Activated CD4-positive, alpha-beta T cell treated with anti-CD3 and anti-CD28 coated beads, Interleukin-2, amount 10 ng/mL, durations not matched to agents 7 days and 5 days (primary cell): ENCODE results near the gene C11orf91. TPM values are rescaled to one million over a fixed set of nuclear protein-coding genes. Genes with fewer than 3 reads are reported as not detected.
A peak's percentile ranks its signal among the peaks of the same experiment; 100 is the strongest.

Experiments used
- CTCF ChIA-PET: fragments of 350-600 bp; sonication (Branson Sonifier 250); formaldehyde crosslinking; loops from one replicate; lab custom pipeline; 2021; ENCODE audit warnings: antibody characterized with exemption; lab: Charles Lee
- POLR2A ChIA-PET: fragments of 350-600 bp; sonication (Branson Sonifier 250); formaldehyde crosslinking; loops from one replicate; lab custom pipeline; 2021; ENCODE audit warnings: antibody characterized with exemption; lab: Charles Lee
- DNase-seq: peaks from one replicate; pipeline ENCODE4 v3.0.0-alpha.2; 2020
- H3K27ac Mint-ChIP-seq: one replicate; pipeline ENCODE4 v1.8.0; 2021; ENCODE audit warnings: mild to moderate bottlenecking, moderate library complexity, mixed read lengths
- H3K27me3 Mint-ChIP-seq: one replicate; pipeline ENCODE4 v1.8.0; 2021; ENCODE audit warnings: mixed read lengths
- H3K36me3 Mint-ChIP-seq: one replicate; pipeline ENCODE4 v1.8.0; 2021; ENCODE audit warnings: low read depth, mixed read lengths
- H3K4me1 Mint-ChIP-seq: one replicate; pipeline ENCODE4 v1.8.0; 2021; ENCODE audit warnings: mixed read lengths
- H3K4me3 Mint-ChIP-seq: one replicate; pipeline ENCODE4 v1.8.0; 2021; ENCODE audit warnings: mild to moderate bottlenecking, moderate library complexity, mixed read lengths
- H3K9me3 Mint-ChIP-seq: one replicate; pipeline ENCODE4 v1.8.0; 2021; ENCODE audit warnings: mixed read lengths
- total RNA-seq, 2 experiments: library from RNA; stranded (reverse); gene quantifications; one replicate each; pipeline ENCODE4 v1.2.3, GENCODE V29; 2021

C11orf91 gene
- under 1 TPM; 0.25 to 0.27 TPM for total RNA-seq

GRCh38 chr11:33700502-33701271, at the start of gene C11orf91:
C11orf91 (minus strand) TSS chr11:33700826; CDS start chr11:33700740, 86 bp downstream.
- peak; percentile 90 for DNase-seq
- Mint-ChIP-seq H3K36me3 (no peaks in the 10 kb centered on the region), H3K9me3 (no peaks in the 10 kb centered on the region), H3K27ac (peak within 1 kb of the TSS; percentile 74), H3K27me3 (peaks cover 29% of the 10 kb centered on the region), H3K4me3 (peak within 1 kb of the TSS; percentile 89), H3K4me1 (peaks cover 25% of the 10 kb centered on the region)
- ChIA-PET POLR2A (interaction anchor here (0.6 kb wide), 1 partner anchor 74 kb away, joined by 3 read pairs; the partner anchor contains the start of gene FBXO3), CTCF (interaction anchor here (1.0 kb wide), 1 partner anchor 8 kb away, joined by 3 read pairs; no protein-coding TSS in a partner anchor)

DNA sequence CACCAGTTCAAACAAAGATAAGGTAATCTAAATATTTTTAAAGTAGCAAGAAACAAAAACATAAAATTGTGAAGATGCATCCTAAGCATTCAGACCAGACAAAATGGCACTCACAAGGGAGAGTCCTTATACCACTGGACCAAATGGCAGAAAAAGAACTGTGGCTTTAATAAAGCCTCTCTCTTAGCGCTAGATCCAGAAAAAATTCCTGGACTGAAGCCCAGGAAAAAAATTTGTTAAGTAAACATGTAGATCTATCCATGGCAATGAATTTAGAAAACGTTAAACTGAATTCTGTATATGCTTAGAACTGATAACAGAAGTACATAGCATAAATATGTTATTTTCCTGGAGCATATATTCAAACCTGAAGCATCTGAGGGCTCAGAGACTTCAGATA, 47.4 kb upstream of the C11orf91 start:
- Mint-ChIP-seq H3K36me3 (peaks cover 26% of the 10 kb centered on the region), H3K4me3 (no peak overlapping the region), H3K27me3 (no peaks in the 10 kb centered on the region), H3K4me1 (no peaks in the 10 kb centered on the region), H3K27ac (no peak overlapping the region), H3K9me3 (no peaks in the 10 kb centered on the region)
- DNase-seq, result no peak
- ChIA-PET POLR2A (no interaction called here), CTCF (no interaction called here)

DNA sequence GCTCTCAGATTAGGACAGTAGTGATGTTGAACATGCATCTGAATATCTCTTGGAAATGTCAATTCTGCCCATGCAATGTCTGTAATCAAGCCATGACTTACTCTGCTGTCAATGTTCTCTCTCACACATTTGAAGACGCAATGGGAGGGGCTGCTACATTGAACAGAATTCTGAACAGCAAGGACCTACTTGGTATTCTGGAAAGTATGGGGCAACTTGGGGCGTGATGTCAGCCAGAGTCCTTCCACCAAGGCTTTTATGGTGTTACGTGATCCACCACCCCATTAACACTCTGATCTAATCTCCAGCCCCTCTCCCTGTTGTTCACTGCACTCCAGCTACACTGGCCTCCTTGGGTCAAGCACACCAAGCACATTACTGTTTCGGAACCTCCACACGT, 42.7 kb upstream of the C11orf91 start:
- POLR2A ChIA-PET, result no interaction called here
- no peaks in the 10 kb centered on the region for H3K4me1 Mint-ChIP-seq
- no peak overlapping the region for H3K27ac Mint-ChIP-seq
- H3K4me3 Mint-ChIP-seq, result no peak overlapping the region
- no peaks in the 10 kb centered on the region for H3K9me3 Mint-ChIP-seq
- CTCF ChIA-PET, result interaction anchor here (1.0 to 1.6 kb wide), 6 partner anchors 9 to 36 kb away, joined by 3 to 7 read pairs (median 4); no protein-coding TSS in a partner anchor
- peaks cover 5% of the 10 kb centered on the region for H3K27me3 Mint-ChIP-seq
- peaks cover 21% of the 10 kb centered on the region for H3K36me3 Mint-ChIP-seq
- no peak for DNase-seq

- no peak for DNase-seq
- ChIA-PET CTCF (interaction anchor here (0.8 to 1.6 kb wide), 12 partner anchors 9 to 199 kb away, joined by 3 to 7 read pairs (median 4); no protein-coding TSS in a partner anchor), POLR2A (no interaction called here)
- H3K36me3 Mint-ChIP-seq, result peaks cover 17% of the 10 kb centered on the region
- no peak overlapping the region for H3K27ac Mint-ChIP-seq
- no peaks in the 10 kb centered on the region for H3K9me3 Mint-ChIP-seq
- H3K27me3 Mint-ChIP-seq, result peaks cover 8% of the 10 kb centered on the region
- H3K4me3 Mint-ChIP-seq, result no peak overlapping the region
- no peaks in the 10 kb centered on the region for H3K4me1 Mint-ChIP-seq
These were observed 41.7 kb upstream of the C11orf91 start for GRCh38 chr11:33742249-33742851.

DNA sequence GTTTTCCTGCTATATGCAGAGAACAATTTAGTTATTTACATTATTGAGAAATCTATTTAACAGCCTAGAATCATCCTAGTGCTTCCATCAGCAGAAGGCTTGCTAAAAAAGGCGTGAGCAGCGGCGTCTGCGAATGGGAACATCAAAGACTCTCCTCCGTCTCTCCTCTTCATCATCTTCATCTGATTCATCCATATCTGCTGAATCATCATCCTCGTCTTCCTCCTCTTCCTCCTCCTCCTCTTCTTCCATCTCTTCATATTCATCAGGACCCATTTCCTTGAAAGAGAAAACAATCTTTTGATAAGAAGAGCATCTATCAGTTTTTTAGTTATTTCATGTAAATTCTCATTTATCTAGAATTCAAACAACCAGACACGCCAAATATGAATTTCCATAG, 41.2 kb upstream of the C11orf91 start:
- Mint-ChIP-seq H3K27ac (no peak overlapping the region), H3K36me3 (peaks cover 14% of the 10 kb centered on the region), H3K4me1 (peaks cover 4% of the 10 kb centered on the region), H3K9me3 (no peaks in the 10 kb centered on the region), H3K4me3 (no peak overlapping the region), H3K27me3 (peaks cover 11% of the 10 kb centered on the region)
- ChIA-PET POLR2A (no interaction called here), CTCF (interaction anchor here (0.7 to 1.6 kb wide), 11 partner anchors 8 to 199 kb away, joined by 3 to 7 read pairs (median 4); no protein-coding TSS in a partner anchor)
- no peak for DNase-seq

GRCh38 chr11:33737362-33737821, 36.8 kb upstream of the C11orf91 start:
- ChIA-PET POLR2A (no interaction called here), CTCF (interaction anchor here (0.6 to 2.3 kb wide), 5 partner anchors 13 to 643 kb away, joined by 3 to 5 read pairs (median 3); partner anchors contain the start of gene FBXO3)
- Mint-ChIP-seq H3K27me3 (peaks cover 15% of the 10 kb centered on the region), H3K27ac (no peak overlapping the region), H3K9me3 (no peaks in the 10 kb centered on the region), H3K36me3 (peaks cover 18% of the 10 kb centered on the region), H3K4me1 (peaks cover 31% of the 10 kb centered on the region), H3K4me3 (peak overlapping the region; percentile 83)
- DNase-seq, result no peak

GRCh38 chr11:33736148-33736812, 35.7 kb upstream of the C11orf91 start, which contains the start of gene CD59:
CD59 (minus strand) TSS chr11:33736423; CDS start chr11:33722445, 13,978 bp downstream.
- peak; percentile 84 for DNase-seq
- H3K36me3 Mint-ChIP-seq, result peaks cover 20% of the 10 kb centered on the region
- ChIA-PET POLR2A (interaction anchor here (0.7 kb wide), 1 partner anchor 58 kb away, joined by 12 read pairs; no protein-coding TSS in a partner anchor), CTCF (interaction anchor here (1.1 to 2.3 kb wide), 4 partner anchors 14 to 38 kb away, joined by 3 to 5 read pairs (median 4); partner anchors contain the start of gene FBXO3)
- peaks cover 15% of the 10 kb centered on the region for H3K27me3 Mint-ChIP-seq
- peak within 1 kb of the TSS; percentile 87 for H3K27ac Mint-ChIP-seq
- peak within 1 kb of the TSS; percentile 83 for H3K4me3 Mint-ChIP-seq
- H3K4me1 Mint-ChIP-seq, result peaks cover 38% of the 10 kb centered on the region
- no peaks in the 10 kb centered on the region for H3K9me3 Mint-ChIP-seq

- DNase-seq, result peak; percentile 54
- H3K4me1 Mint-ChIP-seq, result peaks cover 38% of the 10 kb centered on the region
- ChIA-PET POLR2A (interaction anchor here (0.6 kb wide), 1 partner anchor 487 kb away, joined by 3 read pairs; no protein-coding TSS in a partner anchor), CTCF (interaction anchor here (1.5 kb wide), 1 partner anchor 33 kb away, joined by 4 read pairs; no protein-coding TSS in a partner anchor)
- peak overlapping the region; percentile 87 for H3K27ac Mint-ChIP-seq
- peaks cover 20% of the 10 kb centered on the region for H3K36me3 Mint-ChIP-seq
- peak overlapping the region; percentile 83 for H3K4me3 Mint-ChIP-seq
- no peaks in the 10 kb centered on the region for H3K9me3 Mint-ChIP-seq
- peaks cover 15% of the 10 kb centered on the region for H3K27me3 Mint-ChIP-seq
These were observed 34.9 kb upstream of the C11orf91 start for GRCh38 chr11:33735271-33736147.

GRCh38 chr11:33734441-33735270, 34.0 kb upstream of the C11orf91 start:
- H3K27me3 Mint-ChIP-seq, result peaks cover 15% of the 10 kb centered on the region
- CTCF ChIA-PET, result interaction anchor here (1.2 to 1.5 kb wide), 2 partner anchors 29 to 33 kb away, joined by 3 to 4 read pairs; no protein-coding TSS in a partner anchor
- peaks cover 20% of the 10 kb centered on the region for H3K36me3 Mint-ChIP-seq
- H3K9me3 Mint-ChIP-seq, result no peaks in the 10 kb centered on the region
- DNase-seq, result peak; percentile 21
- peak overlapping the region; percentile 87 for H3K27ac Mint-ChIP-seq
- POLR2A ChIA-PET, result no interaction called here
- H3K4me1 Mint-ChIP-seq, result peaks cover 38% of the 10 kb centered on the region
- H3K4me3 Mint-ChIP-seq, result peak overlapping the region; percentile 83

GRCh38 chr11:33733980-33734379, 33.4 kb upstream of the C11orf91 start:
- Mint-ChIP-seq H3K4me1 (peaks cover 38% of the 10 kb centered on the region), H3K36me3 (peaks cover 23% of the 10 kb centered on the region), H3K27me3 (peaks cover 15% of the 10 kb centered on the region), H3K27ac (no peak overlapping the region), H3K9me3 (no peaks in the 10 kb centered on the region), H3K4me3 (peak overlapping the region; percentile 27)
- ChIA-PET CTCF (interaction anchor here (1.2 to 1.3 kb wide), 2 partner anchors 8 to 28 kb away, joined by 3 to 6 read pairs; no protein-coding TSS in a partner anchor), POLR2A (no interaction called here)
- no peak for DNase-seq
